Liver (tissue), 3 donors: ENCODE data around the gene HS3ST2.

ENCODE experiments used
- ATF3 ChIP-seq: IDR thresholded peaks from 2 replicates; pipeline ENCODE4 v1.6.1; 2016; ENCODE audit warnings: antibody characterized with exemption
- CTCF ChIP-seq: fragments of 150-350 bp; IDR thresholded peaks from 2 replicates; pipeline ENCODE4 v1.5.1; 2017; ENCODE audit warnings: improper control_type of control experiment, low read depth, low read length; ENCODE audit not compliant: missing input control
- FOXA1 ChIP-seq: IDR thresholded peaks from 2 replicates; pipeline ENCODE4 v1.6.1; 2016; ENCODE audit warnings: antibody characterized with exemption
- GABPA ChIP-seq, 2 donors: IDR thresholded peaks in 1 of 2; conservative IDR thresholded peaks in 1 of 2; 2 replicates each; pipeline ENCODE4 v1.6.1; 2016; ENCODE audit warnings: antibody characterized with exemption in 2 of 2, mild to moderate bottlenecking in 1 of 2, moderate library complexity in 1 of 2
- JUND ChIP-seq, 2 donors: IDR thresholded peaks; 2 replicates each; pipeline ENCODE4 v1.6.1; 2016; ENCODE audit warnings: antibody characterized with exemption in 2 of 2
- RAD21 ChIP-seq, 2 donors: IDR thresholded peaks; 2 replicates each; pipeline ENCODE4 v1.6.1; 2016; ENCODE audit warnings: antibody characterized with exemption in 2 of 2, mild to moderate bottlenecking in 2 of 2
- RXRA ChIP-seq, 2 donors: IDR thresholded peaks; 2 replicates each; pipeline ENCODE4 v1.6.1; 2017 to 2018; ENCODE audit warnings: antibody characterized with exemption in 2 of 2, mild to moderate bottlenecking in 1 of 2
- SP1 ChIP-seq: IDR thresholded peaks from 2 replicates; pipeline ENCODE4 v1.6.1; 2018; ENCODE audit warnings: antibody characterized with exemption, mild to moderate bottlenecking
- TAF1 ChIP-seq: conservative IDR thresholded peaks from 2 replicates; pipeline ENCODE4 v1.6.1; 2016; ENCODE audit warnings: antibody characterized with exemption, mild to moderate bottlenecking
- ZBTB33 ChIP-seq: IDR thresholded peaks from 2 replicates; pipeline ENCODE4 v1.6.1; 2016; ENCODE audit warnings: antibody characterized with exemption
- TF ChIP-seq, protein P1 (sequence below): IDR thresholded peaks from 2 replicates; pipeline ENCODE4 v1.6.1; 2016; ENCODE audit warnings: antibody characterized with exemption
- TF ChIP-seq, protein P2 (sequence below): IDR thresholded peaks from 2 replicates; pipeline ENCODE4 v1.6.1; 2016; ENCODE audit warnings: antibody characterized with exemption, mild to moderate bottlenecking
- donor health status: healthy.
- donor health status: healthy.

- no peak for TF ChIP-seq ATF3
- no peak for TF ChIP-seq FOXA1
- TF ChIP-seq, protein P1, sequence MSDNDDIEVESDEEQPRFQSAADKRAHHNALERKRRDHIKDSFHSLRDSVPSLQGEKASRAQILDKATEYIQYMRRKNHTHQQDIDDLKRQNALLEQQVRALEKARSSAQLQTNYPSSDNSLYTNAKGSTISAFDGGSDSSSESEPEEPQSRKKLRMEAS = no peak
- TF ChIP-seq RAD21 (IDR thresholded peaks at IDR 0.05) = no peak
- no peak for TF ChIP-seq CTCF
- TF ChIP-seq SP1 = no peak
- TF ChIP-seq RXRA (IDR thresholded peaks at IDR 0.05) = no peak
- TF ChIP-seq, protein P2, sequence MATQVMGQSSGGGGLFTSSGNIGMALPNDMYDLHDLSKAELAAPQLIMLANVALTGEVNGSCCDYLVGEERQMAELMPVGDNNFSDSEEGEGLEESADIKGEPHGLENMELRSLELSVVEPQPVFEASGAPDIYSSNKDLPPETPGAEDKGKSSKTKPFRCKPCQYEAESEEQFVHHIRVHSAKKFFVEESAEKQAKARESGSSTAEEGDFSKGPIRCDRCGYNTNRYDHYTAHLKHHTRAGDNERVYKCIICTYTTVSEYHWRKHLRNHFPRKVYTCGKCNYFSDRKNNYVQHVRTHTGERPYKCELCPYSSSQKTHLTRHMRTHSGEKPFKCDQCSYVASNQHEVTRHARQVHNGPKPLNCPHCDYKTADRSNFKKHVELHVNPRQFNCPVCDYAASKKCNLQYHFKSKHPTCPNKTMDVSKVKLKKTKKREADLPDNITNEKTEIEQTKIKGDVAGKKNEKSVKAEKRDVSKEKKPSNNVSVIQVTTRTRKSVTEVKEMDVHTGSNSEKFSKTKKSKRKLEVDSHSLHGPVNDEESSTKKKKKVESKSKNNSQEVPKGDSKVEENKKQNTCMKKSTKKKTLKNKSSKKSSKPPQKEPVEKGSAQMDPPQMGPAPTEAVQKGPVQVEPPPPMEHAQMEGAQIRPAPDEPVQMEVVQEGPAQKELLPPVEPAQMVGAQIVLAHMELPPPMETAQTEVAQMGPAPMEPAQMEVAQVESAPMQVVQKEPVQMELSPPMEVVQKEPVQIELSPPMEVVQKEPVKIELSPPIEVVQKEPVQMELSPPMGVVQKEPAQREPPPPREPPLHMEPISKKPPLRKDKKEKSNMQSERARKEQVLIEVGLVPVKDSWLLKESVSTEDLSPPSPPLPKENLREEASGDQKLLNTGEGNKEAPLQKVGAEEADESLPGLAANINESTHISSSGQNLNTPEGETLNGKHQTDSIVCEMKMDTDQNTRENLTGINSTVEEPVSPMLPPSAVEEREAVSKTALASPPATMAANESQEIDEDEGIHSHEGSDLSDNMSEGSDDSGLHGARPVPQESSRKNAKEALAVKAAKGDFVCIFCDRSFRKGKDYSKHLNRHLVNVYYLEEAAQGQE = no peak
- TF ChIP-seq TAF1 = no peak
- no peak for TF ChIP-seq ZBTB33
- no peak for TF ChIP-seq GABPA (IDR thresholded peaks at IDR 0.05 in 1 of 2, conservative IDR thresholded peaks at IDR 0.05 in 1 of 2)
- TF ChIP-seq JUND (IDR thresholded peaks at IDR 0.05) = no peak
These were observed 77.0 kb downstream of the HS3ST2 start for GRCh38 chr16:22890976-22891375.
